ENCODE data around the gene ZBTB7C.

ZBTB7C gene

DNA sequence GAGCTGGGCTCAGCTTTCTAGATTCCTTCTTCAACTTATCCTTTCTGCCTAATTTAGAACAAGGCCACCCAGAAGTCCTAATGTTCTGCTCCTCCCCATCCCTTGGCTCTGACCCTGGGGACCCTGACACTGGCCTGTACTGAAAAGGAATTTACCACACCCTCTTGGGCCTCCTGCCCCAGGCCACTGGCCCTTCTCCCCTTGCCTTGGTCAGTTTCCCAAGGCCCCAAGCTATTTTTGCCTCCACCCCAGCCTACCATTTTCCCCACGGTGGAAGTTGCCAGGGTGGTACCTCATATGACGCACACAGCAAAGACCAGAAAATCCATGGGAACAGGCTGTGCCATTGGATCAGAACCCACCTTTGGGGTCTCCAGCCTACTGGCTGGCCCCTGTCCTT lies 72.1 kb downstream of the ZBTB7C start:
- DNase-seq (ENCODE audit: low read depth): no peak
- H3K4me3 ChIP-seq (replicated peaks; ENCODE audit: low read depth, low read length): no peak overlapping the region
- TF ChIP-seq, protein P1, sequence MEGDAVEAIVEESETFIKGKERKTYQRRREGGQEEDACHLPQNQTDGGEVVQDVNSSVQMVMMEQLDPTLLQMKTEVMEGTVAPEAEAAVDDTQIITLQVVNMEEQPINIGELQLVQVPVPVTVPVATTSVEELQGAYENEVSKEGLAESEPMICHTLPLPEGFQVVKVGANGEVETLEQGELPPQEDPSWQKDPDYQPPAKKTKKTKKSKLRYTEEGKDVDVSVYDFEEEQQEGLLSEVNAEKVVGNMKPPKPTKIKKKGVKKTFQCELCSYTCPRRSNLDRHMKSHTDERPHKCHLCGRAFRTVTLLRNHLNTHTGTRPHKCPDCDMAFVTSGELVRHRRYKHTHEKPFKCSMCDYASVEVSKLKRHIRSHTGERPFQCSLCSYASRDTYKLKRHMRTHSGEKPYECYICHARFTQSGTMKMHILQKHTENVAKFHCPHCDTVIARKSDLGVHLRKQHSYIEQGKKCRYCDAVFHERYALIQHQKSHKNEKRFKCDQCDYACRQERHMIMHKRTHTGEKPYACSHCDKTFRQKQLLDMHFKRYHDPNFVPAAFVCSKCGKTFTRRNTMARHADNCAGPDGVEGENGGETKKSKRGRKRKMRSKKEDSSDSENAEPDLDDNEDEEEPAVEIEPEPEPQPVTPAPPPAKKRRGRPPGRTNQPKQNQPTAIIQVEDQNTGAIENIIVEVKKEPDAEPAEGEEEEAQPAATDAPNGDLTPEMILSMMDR (IDR thresholded peaks at IDR 0.05; ENCODE audit: low read length, missing control alignments): no peak

GRCh38 chr18:48336332-48336731 lies 72.9 kb downstream of the ZBTB7C start:
- peak; percentile 8 for DNase-seq (ENCODE audit: low read depth)
- TF ChIP-seq, protein P1 (IDR thresholded peaks at IDR 0.05; ENCODE audit: low read length, missing control alignments): peak; percentile 19
- H3K4me3 ChIP-seq (replicated peaks; ENCODE audit: low read depth, low read length): no peak overlapping the region

GRCh38 chr18:48335829-48336228 lies 73.4 kb downstream of the ZBTB7C start:
- TF ChIP-seq, protein P1 (IDR thresholded peaks at IDR 0.05; ENCODE audit: low read length, missing control alignments): no peak
- no peak for DNase-seq (ENCODE audit: low read depth)
- H3K4me3 ChIP-seq (replicated peaks; ENCODE audit: low read depth, low read length): no peak overlapping the region

DNA sequence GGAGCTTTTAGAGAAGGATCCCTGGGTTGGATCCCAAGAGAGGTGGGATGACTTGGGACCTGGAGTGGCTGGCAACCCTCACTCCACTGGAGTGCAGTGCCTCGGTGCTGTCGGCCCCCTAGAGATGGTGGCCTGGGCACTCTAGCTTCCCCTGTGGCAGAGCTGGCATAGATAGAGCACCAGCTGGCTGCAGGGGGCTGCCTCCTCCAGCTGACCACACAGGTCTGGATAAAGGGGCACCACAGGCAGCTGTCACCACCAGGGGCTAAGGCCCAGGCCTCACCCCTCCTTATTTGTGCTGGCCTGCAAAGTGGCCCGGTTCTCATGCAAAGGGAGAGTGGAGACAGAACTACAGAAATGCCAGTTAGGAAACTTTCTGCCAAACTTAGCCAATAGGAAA lies 74.3 kb downstream of the ZBTB7C start:
- no peak for DNase-seq (ENCODE audit: low read depth)
- H3K4me3 ChIP-seq (replicated peaks; ENCODE audit: low read depth, low read length): no peak overlapping the region
- TF ChIP-seq, protein P1 (IDR thresholded peaks at IDR 0.05; ENCODE audit: low read length, missing control alignments): no peak

GRCh38 chr18:48333563-48333962 lies 75.6 kb downstream of the ZBTB7C start:
- TF ChIP-seq, protein P1 (IDR thresholded peaks at IDR 0.05; ENCODE audit: low read length, missing control alignments): no peak
- DNase-seq (ENCODE audit: low read depth): no peak
- H3K4me3 ChIP-seq (replicated peaks; ENCODE audit: low read depth, low read length): no peak overlapping the region

DNA sequence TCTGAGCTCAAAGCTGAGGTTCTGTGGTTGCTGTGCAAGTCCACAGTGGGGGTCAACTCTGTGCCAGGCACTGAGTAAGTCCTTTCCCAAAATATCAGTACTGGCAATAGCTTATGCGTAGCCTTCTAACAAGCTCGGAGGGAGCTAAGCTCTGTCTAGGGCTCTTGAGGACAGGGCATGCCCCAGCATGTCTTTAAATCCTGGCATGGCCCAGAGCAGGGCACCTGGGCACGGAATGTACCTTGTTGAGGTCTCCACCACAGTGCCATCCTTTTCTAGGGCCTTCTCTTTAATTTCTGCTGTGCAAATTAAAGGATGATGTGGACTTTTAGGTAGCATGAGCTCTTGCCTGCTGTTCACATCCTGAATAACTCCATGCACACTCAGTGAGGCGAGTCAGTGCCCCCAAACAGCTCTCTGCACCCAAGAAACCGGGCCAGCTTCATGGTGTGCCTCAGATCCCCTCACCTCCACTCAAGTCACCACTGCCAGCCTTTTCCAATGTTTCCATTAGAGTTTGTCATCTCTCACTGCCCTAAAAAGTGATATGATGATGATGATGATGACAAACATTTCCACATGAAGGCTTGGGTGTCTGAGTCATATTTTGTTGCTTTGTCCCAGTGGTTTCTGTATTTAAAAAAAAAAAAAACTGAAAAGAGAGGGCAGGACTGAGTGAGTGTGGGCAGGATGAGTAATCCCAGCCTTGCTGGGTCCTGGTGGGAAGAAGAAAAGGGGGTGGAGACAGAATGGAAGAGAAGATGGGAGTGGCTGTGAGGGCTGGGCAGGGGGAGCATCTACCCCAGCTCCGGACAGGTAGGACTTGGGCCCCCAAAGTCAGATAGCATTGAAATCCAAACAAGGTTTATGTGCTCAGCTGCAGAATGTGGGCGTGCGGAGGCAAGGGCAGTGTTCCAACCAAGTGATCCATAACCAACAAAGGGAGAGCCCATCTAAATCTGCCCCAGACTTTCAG lies 78.9 kb downstream of the ZBTB7C start:
- TF ChIP-seq, protein P1 (IDR thresholded peaks at IDR 0.05; ENCODE audit: low read length, missing control alignments): no peak
- no peak overlapping the region for H3K4me3 ChIP-seq (replicated peaks; ENCODE audit: low read depth, low read length)
- peak; percentile 72 for DNase-seq (ENCODE audit: low read depth)

Measured in fibroblast of pulmonary artery (primary cell).